IPS DF 4.7 (cell line): ENCODE data around the gene SERTAD2.

Source experiments
- DNase-seq: peaks from one replicate; pipeline ENCODE4 v3.0.0-alpha.2; 2013; ENCODE audit warnings: low spot score; ENCODE audit errors: extremely low read depth

The SERTAD2 gene

DNA sequence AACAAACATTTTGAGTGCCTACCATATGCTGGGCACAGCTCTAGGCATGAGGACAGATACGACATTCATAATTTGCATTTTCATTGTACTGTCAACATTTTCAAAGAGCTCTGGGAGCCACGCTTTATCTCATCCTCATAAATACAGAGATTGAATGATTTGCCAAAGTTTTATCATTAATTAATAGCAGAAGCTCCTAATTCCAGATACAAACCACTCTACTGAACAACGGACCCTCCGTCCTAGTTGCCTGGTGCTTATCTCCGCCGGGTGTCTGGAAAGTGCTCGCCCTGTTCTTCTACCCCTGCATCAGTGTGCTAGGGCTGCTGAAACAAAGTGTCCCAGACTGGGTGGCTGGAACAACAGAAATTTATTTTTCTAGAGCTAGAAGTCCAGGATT lies 23.8 kb downstream of the SERTAD2 start:
- DNase-seq = no peak

DNA sequence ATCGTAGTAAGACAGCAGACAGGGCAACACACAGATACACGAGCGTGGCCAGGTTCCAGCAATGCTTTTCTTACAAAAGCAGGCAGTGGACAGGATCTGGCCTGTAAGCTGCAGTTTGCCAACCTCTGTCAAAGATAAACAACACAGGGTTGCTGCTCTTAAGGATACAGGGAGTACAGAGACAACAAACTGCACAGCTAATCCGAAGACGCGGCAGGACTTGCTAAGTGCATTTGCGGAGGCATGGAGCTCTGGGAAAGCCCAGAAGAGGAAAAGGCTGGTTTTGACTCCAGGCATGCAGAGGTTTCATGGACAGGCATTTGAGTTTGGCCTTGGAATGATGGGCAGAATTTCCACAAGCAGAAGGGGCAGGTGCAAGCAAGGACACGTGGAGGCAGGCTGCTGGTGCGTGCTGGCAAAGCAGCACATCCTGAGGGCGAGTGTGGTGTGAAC lies 24.4 kb downstream of the SERTAD2 start:
- no peak for DNase-seq

DNA sequence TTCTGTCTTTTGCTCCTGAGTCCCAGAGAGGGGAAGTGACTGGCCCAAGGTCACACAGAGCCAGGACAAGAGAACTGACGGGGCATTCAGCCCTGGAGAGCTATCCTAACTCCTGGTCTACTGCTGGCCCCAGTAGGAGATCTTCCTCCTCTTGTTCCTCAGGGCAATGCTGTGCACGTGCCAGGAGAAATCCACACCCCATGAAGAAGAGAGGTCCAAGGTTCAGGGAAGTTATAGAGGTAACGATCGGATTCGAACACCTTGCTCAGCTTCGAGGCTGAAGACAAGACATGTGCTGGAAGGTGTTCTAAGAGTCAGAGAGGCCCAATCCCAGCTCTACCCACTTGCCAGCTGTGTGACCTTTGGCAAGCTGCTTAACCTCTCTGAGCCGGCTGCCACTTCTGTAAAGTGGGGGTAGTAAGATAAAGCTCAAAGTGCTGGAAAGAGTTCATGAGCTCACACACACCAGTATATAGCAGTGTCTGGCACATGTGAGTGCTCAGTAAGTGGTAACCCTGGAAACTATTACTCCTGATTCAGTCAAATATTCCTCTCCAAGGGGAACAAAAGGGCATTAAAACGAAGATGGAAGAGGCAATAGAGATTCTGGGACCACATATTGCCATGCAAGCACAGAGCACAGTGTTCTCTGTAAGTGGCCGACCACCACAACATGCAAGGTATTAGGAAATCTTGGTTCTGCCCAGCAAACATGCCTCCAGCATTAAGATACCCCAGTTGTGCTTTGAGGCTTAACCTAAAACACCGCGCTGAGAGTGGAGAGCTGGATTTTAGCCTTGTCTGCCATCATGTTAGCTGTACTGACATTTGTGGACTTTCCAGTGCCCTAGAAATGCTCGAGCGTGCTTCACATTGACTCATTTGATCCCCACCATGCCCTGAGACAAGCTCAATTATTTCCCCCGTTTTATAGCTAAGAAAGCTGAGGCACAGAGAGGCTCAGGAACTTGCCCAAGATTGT lies 25.6 kb downstream of the SERTAD2 start:
- DNase-seq = no peak

DNA sequence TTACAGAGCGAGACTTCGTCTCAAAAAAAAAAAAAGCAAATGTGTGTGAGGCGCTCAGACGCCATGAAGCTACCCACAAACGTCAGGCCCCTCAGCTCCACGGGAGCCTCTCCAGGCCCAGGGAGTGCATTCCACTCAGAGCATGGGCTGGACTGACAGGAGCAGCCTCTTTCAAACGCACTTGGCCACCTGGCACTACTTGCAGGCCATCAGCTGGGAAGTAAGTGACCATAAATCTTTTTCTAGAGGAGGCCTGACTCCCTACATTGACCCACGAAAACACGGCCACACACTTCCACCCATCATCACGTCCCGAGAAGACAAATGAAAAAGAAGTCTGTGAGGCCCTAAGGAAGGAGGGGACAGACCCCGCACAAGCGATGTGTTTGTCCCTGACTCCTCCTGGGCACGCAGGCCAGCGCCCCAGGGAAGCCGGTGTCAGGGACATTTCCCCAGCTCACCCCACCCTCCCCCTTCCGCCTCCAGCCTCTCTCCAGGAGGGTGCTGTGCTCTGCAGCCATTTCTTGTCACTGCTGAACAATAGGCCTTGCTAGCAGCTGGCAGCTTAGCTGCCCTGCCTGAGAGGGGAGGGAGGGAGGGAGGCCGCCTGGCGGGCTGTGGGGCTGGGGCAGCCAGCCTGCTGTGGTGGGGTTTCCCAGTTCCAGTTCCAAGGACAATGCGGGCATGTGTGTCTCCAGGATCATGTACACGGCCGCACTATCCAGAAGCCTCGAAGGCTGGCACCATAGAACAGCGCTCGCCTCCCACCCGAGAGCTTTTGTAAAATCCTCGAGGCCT lies 26.6 kb downstream of the SERTAD2 start:
- DNase-seq = no peak

DNA sequence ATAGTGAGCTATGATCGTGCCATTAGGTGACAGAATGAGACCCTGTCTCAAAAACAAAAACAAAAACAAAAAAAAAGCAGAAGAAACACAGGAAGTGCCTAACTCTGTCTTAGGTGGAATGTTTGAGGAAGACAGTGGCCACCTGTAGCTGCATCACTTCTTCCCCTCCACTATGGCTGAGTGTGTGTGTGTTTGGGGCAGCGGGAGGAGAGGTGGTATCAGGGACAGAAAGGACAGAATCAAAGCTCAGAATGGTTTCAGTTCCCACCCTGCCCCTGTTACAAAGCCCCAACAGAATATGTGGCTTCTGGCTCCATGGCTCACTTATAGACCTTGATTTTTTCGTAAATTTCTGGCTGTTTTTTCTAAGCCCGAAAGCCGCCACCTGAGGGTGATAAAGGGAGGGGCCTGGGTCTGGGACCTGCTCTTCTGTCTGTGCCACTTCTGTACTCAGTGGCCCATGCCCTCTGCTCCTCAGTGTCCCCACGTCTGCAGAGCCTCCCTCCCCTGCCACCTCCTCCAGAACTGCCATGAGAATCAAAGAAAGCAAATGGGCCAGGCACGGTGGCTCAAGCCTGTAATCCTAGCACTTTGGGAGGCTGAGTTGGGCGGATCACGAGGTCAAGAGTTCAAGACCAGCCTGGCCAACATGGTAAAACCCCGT lies 27.4 kb downstream of the SERTAD2 start:
- no peak for DNase-seq

DNA sequence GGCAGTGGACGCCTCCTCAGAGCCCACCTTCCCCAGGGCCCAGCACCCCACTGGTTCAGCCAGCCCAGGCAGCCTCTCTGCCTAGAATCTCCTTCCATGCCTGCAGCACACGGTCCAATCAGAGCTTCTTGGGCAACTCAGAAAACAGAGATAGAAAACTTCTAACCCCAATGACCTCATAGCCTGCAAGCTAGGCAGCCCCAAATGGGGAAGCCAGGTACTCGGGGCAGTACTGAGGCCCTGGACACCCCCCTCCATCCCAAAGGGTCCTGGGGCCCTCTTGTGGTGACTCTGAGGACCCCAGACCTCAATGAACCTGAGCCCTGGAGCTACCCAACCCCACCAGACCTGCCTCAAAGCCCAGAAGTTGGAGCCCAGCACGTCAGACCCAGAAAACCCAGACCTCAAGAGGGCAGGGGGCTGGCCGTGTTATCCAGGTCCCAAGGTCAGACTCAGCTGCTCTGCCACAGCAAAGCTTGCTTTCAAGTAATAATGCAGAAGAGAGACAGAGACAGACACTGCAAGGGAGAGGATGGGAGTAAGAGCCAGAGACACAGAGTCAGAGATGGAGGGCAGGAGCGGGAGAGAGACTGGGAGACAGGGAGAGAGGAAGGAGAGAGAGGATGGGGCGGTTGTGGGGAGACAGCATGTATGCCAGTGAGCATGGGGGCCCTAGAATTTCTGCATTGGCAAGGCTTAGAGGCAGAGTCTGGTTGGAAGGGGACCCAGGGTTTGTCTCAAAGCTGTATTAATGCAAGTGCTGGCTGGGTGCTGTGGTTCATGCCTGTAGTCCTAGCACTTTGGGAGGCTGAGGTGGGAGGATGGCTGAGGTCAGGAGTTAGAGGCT lies 28.2 kb downstream of the SERTAD2 start:
- no peak for DNase-seq

DNA sequence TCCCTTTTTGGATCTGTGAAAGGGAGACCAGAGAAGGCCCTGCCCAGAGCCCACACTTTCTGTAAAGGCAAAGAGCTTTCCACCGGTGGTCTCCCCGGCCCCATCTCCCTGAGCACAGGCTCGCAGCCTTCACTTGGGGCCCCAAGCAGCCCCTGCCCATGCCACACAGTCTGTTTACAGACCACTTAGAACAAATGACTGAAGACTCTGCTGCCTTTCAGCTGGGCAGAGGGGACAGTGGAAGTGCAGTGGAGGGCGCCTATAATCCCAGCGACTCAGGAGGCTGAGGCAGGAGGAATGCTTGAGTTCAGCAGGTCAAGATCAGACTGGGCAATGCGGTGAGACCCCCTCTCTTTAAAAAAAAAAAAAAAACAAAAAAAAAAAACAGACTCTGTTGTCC lies 28.9 kb downstream of the SERTAD2 start:
- no peak for DNase-seq

DNA sequence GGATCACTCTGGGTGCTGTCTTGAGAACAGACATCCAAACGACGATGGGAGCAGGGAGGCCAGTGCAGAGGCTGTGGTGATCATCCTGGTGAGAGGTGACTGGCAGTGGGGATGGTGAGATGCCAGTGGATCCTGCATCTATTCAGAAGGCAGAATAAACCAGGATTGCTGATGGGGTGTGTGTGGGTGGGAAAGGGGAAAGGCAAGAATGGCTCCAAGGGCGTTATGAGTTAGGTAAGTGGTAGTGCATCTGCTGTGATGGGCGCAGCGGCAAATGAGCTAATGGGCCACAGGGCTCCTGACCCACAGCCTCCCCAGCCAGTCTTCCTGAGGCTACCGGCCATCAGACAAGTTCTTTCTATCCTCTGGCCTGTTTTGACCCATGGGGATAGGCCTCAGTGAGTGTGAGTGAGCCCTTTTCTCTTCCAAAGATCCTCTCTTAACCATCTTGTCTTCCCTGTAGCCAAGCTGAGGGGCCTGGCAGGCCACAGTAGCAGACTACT lies 29.6 kb downstream of the SERTAD2 start:
- DNase-seq = no peak

DNA sequence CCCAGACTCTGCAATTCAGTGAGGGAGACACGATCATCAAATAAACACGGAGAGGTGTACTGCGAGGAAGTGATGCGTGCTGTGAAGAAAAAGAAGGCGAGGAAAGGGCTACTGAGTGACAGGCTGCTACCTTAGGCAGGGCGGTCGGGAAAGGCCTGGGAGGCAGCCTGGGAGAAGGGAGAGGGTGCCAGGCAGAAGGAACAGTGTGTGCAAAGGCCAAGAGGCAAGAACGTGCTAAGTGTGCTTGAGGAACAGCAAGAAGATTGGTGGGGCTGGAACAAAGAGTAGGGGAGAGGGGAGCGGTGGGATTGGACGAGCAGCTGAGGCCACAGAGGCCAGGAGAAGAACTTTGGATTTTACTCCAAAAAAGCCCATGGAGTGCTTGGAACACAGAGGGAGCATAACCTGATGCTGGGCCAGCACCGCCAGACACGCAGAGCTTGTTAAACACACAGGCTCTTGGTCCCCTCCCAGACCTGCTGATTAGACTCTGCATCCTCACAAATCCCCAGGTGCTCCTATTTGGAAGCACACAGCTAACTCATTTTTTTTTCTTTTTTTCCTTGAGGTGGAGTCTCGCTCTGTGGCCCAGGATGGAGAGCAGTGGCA lies 30.4 kb downstream of the SERTAD2 start:
- no peak for DNase-seq

DNA sequence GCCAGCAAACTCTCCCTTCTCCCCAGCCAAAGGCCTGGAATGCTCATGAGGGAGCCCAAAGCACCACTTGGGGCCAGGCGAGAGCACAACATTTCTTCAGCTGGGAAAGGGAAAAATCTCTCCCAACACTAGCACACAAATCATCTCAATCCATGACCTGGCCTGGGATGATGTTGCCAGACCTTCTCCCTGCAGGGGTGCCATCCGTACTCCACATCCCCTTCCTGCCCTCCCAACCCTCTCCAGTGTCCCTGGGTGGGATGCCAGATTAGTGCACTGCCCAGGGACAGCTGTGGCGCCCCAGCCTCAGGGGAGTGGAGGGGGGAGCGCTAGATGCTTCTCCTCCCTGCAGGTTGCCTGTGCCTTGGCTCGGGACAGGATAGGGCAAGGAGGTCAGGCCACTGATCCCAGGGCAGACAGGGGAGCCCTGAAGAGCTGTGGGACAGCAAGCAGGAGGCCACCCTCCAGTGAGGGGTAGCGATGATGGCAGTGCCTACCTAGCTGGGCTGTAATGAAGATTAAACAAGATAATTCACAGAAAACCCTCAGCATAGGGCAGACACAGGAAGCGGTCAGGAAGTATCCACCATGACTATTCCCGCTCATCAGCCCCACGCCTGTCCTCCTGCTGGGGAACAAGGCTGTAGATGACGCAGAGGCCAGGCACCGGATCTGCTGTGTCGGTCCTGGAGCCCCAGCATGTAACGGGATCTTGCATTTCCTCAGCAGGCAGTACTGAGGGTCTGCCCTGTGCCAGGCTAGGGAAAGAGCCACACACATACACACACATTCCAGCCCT lies 31.1 kb downstream of the SERTAD2 start:
- no peak for DNase-seq

DNA sequence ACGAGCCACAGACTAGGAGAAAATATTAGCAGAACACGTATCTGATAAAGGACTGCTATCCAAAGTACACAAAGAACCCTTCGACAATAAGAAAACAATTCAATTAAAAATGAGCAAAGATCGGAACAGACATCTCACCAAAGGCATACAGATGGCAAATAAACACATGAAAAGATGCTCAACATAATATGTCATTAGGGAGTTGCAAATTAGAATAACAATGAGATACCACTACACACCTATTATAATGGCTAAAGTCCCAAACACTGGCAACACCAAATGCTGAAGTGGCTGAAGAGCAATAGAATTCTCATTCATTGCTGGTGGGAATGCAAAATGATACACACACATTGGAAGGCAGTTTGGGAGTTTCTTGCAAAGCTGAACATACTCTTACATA lies 33.1 kb downstream of the SERTAD2 start:
- no peak for DNase-seq

DNA sequence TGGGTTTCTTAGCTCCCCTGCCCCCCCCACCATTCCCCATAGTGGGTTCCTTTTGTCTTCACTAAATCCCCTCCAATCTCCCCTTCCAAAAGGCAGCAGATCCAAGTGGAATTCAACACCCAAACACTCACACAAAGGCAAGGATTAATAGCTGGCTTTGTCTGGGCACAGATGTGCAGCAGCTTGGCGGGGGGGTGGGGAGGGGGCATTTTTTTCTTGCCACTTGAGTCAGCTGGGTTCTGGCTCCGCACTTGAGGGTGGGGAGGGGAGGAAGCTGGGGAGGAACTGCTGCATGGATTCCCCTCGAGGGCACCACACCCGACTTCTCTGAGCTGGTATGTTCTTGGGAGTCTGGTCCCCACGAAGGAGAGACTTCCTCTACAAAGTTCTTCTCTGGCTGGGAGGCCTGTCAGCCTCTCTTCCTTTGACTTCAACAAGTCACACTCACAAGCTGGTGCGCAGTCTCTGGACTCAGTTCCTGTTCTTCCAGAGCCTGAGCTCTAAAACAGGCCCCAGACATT lies 36.0 kb downstream of the SERTAD2 start:
- DNase-seq = no peak

DNA sequence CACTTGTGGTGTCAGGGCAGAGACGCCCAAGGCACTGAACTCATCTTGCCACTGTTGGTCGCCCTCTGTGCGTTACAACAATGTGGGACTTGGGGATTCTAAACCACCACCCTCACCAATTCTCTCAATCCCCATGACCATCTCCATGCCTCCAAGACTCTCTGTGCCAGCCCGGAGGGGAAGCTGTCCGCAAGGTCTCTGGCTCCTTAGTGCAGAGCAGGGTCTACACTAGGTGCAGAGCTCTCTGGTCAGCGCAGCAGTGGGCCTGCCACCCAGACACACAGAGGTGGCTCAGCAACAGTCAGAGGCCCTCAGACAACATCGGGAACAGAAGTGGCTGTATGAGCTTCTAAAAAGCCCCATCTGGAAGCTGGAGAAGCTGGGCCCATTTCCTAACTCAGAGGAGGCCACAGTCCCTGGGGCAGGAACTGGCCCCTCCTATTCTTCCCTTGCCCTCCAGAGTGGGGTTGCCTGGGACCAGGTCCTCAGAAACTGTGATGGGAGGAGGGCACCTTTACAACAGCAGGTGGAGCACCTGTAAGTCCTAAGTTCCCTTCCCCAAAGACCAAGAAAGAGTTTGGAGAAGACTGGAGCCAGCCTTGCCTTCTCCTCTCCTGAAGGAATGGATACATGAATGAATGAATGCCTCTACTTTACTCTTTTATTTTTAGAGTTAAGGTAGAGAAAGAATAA lies 37.7 kb downstream of the SERTAD2 start:
- DNase-seq = no peak

DNA sequence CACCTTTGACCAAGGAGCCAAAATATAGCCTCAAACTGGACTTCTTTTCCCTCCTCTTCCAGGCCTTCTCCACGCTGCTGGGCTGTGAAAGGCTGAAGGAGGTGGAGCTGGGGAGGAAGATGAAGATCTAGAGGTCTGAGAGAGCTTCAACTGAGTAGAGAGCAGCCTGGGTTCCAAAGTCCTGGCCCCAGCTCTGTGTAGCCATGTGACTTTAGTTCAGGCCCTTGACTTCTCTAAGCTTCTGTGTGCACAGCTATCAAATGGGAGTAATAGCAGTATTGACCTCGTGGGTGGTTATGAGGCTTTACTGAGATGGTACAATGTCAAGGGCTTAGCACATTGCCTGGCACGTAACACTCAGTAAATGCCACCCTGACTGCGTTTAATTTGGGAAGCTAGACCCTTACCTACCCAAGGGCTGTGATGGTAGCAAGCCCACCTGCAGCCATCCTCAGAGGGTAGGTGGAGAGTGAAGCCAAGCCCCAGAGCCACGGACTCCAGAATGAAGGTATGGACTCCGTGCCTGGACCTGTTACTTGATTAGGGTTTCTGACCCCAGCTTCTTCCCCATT lies 38.4 kb downstream of the SERTAD2 start:
- no peak for DNase-seq

DNA sequence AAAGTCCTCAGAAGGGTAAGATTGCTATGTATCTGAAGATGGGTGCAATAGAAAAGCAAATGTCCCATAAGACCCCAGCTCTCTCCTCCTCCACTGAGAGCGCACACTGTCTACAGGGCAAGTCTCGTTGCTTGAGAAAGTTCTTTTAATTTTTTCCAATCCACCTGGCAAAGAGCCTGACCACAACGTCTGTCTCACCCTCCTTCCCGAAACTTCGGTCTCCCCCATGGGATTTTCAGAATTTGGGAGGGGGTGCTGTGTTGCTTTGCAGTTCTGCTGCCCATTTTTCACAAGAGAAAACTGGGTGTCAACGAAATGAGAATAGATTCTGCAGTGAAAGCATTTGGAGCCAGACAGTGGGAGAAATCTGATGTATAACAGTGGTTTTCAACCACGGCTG lies 40.4 kb downstream of the SERTAD2 start:
- no peak for DNase-seq

DNA sequence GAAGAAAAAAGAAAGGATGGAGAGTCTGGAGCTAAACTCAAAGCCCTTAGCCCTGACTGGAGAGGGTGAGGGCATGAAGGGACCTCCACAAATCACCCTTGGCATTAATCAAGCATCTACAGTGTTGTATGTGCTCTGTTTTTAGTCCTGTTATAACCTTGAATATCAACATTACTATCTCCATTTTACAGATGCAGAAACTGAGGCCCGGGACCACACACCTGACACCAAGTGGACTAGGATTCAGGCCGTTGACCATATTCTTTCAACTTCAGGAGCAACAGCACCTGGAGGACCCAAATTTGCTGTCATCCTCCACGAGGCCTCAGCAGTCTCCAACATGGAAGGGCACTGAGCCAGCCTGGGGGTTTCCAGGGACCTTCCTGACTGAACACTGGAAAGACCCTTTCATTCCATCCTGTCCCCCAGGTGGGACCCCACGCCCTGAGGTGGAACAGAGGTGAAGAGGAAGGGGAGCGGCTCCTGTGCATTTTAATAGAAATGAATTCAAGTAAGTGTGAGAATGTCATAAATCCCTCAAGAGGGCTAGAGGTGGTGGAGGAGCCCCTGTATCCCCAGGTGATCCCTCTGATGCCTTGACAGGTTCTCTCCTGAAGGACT lies 41.0 kb downstream of the SERTAD2 start:
- DNase-seq = no peak

DNA sequence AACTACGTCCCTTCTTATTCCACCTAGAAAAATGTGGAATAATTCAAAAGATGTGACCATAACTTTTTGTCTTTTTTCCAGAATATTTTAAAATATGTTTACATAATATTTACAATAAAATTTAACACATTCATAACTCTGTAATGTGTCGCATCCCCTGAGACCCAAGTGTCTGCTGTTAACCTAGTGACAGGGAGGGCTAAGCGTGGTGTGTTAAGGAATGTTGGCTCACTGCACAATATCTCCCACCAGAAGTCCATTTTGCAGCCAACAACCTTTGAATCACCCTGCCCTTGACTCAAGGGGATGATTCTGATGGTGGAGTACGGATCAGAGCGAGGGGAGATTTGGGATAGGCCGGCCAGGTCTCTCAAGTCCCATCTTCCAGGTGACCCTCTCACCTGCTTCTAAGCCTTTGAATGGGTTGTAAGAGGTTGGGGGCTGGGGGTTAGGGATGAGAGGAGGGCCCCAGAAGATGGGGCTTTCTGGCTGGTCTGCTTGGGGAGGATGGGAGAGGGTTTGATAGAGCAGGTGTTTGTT lies 43.3 kb downstream of the SERTAD2 start:
- DNase-seq = no peak

DNA sequence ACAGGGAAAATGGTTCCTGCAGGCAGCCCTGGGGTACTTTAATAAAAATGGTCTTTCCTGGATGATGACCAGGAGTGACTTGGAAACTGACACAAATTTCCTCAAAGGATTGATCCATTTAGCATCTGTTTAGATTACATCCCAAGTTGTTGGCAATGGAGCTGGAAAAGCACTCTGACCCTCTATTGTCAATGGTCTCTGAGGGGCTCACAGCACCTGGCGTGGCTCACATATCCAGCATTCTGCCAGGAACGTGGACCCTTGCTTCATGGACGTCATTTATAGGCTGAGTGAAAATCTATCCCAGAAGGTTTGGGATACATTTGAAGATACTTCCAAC lies 43.8 kb downstream of the SERTAD2 start:
- DNase-seq = no peak
